H1 (cell line): Measurements from ENCODE around the gene LTB4R.

ENCODE experiments used
- ASH2L ChIP-seq: fragments of 200-600, 300-600 bp; sonication (generic); IDR thresholded peaks from one replicate; pipeline ENCODE4 v1.7.1; 2017; ENCODE audit warnings: low read length
- ATF2 ChIP-seq: IDR thresholded peaks from 2 replicates; pipeline ENCODE4 v1.6.1; 2012; ENCODE audit warnings: low read length, inconsistent platforms
- EZH2 ChIP-seq: fragments of 200-600 bp; sonication (generic); IDR thresholded peaks from 2 replicates; pipeline ENCODE4 v1.7.1; 2012; ENCODE audit warnings: low read depth, mild to moderate bottlenecking, moderate library complexity, low read length, inconsistent platforms; ENCODE audit not compliant: severe bottlenecking
- KDM5A ChIP-seq: fragments of 200-600 bp; IDR thresholded peaks from 2 replicates; pipeline ENCODE4 v1.7.1; 2012; ENCODE audit warnings: mild to moderate bottlenecking, low read length, inconsistent platforms, mixed read lengths
- POLR2AphosphoS5 ChIP-seq: IDR thresholded peaks from 2 replicates; pipeline ENCODE4 v1.6.1; 2011; ENCODE audit warnings: low read depth, low read length
- RAD21 ChIP-seq, 2 experiments: IDR thresholded peaks in 1 of 2; conservative IDR thresholded peaks in 1 of 2; 2 replicates each; pipeline ENCODE4 v1.6.1; 2011; ENCODE audit warnings: low read depth in 2 of 2, low read length in 2 of 2, improper control_type of control experiment in 1 of 2, inconsistent platforms in 1 of 2, mild to moderate bottlenecking in 1 of 2, moderate library complexity in 1 of 2
- RNF2 ChIP-seq: fragments of 200-900, 300-1000 bp; sonication (generic); IDR thresholded peaks from 2 replicates; pipeline ENCODE4 v1.7.1; 2016; ENCODE audit warnings: borderline replicate concordance, low read depth, mild to moderate bottlenecking, antibody characterized with exemption, low read length; ENCODE audit not compliant: poor library complexity, severe bottlenecking; ENCODE audit errors: missing control alignments
- SIN3A ChIP-seq, 2 experiments: IDR thresholded peaks in 1 of 2; conservative IDR thresholded peaks in 1 of 2; 2 replicates each; pipeline ENCODE4 v1.6.1; 2011 to 2012; ENCODE audit warnings: low read length in 2 of 2, improper control_type of control experiment in 1 of 2, low read depth in 1 of 2, mild to moderate bottlenecking in 1 of 2
- TF ChIP-seq, protein P1 (sequence below), 3 experiments: IDR thresholded peaks; 1 replicate in 2 of 3; 2 replicates in 1 of 3; pipeline versions ENCODE4 v1.5.1 to v1.6.1; 2011; ENCODE audit warnings: low read length in 3 of 3, mild to moderate bottlenecking in 3 of 3, inconsistent platforms in 2 of 3, low read depth in 1 of 3, moderate library complexity in 1 of 3; ENCODE audit not compliant: insufficient read depth in 1 of 3; ENCODE audit errors: control extremely low read depth in 1 of 3
- TF ChIP-seq, protein P2 (sequence below): IDR thresholded peaks from 2 replicates; pipeline ENCODE4 v1.6.1; 2012; ENCODE audit warnings: inconsistent platforms

DNA sequence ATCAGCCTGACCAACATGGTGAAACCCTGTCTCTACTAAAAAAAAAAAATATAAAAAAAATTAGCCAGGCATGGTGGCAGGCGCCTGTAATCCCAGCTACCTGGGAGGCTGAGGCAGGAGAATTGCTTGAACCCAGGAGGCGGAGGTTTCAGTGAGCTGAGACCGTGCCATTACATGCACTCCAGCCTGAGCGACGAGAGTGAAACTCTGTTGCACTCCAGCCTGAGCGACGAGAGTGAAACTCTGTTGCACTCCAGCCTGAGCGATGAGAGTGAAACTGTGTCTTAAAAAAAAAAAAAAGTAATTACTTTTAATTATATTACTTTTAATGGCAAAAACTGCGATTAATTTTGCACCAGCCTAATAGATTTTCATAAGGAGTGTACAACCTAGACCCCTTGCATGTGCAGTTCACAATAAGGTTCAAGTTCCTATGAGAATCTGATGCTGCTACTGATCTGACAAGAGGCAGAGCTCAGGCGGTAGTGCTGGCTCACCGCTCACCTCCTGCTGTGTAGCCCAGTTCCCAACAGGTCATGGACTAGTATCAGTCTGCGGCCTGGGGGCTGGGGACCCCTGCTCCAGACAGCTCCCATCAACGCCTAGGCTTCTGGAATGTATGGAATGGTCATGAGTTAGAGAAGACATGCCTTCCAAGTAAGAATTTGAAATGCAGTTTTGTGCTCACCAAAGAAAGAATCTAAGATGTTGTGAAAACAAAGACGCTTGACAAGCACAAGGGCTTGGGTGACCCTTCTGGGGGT is 10.1 kb downstream of the LTB4R start:
- no peak for TF ChIP-seq SIN3A (conservative IDR thresholded peaks at IDR 0.05 in 1 of 2, IDR thresholded peaks at IDR 0.05 in 1 of 2; ENCODE audit: low read depth in 1 of 2, low read length in 2 of 2)
- no peak for TF ChIP-seq POLR2AphosphoS5
- TF ChIP-seq, protein P1, sequence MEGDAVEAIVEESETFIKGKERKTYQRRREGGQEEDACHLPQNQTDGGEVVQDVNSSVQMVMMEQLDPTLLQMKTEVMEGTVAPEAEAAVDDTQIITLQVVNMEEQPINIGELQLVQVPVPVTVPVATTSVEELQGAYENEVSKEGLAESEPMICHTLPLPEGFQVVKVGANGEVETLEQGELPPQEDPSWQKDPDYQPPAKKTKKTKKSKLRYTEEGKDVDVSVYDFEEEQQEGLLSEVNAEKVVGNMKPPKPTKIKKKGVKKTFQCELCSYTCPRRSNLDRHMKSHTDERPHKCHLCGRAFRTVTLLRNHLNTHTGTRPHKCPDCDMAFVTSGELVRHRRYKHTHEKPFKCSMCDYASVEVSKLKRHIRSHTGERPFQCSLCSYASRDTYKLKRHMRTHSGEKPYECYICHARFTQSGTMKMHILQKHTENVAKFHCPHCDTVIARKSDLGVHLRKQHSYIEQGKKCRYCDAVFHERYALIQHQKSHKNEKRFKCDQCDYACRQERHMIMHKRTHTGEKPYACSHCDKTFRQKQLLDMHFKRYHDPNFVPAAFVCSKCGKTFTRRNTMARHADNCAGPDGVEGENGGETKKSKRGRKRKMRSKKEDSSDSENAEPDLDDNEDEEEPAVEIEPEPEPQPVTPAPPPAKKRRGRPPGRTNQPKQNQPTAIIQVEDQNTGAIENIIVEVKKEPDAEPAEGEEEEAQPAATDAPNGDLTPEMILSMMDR (IDR thresholded peaks at IDR 0.05; ENCODE audit: control extremely low read depth in 1 of 3, insufficient read depth in 1 of 3, low read depth in 1 of 3, low read length in 3 of 3) = no peak
- TF ChIP-seq EZH2 = no peak
- no peak for TF ChIP-seq RNF2
- TF ChIP-seq RAD21 (IDR thresholded peaks at IDR 0.05 in 1 of 2, conservative IDR thresholded peaks at IDR 0.05 in 1 of 2; ENCODE audit: low read depth in 2 of 2, low read length in 2 of 2) = no peak
- TF ChIP-seq KDM5A = no peak
- TF ChIP-seq ASH2L = no peak
- TF ChIP-seq ATF2 = no peak
- TF ChIP-seq, protein P2, sequence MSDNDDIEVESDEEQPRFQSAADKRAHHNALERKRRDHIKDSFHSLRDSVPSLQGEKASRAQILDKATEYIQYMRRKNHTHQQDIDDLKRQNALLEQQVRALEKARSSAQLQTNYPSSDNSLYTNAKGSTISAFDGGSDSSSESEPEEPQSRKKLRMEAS = no peak
